NCI-H345 treated with DMSO at 0.1 percent for 48 hours (cell line): ENCODE results near the gene ZNF714.

ENCODE experiments used
- DNase-seq: peaks from one replicate; lab custom pipeline; 2025; ENCODE audit not compliant: unreplicated experiment; lab: John Stamatoyannopoulos, UW

ZNF714 gene

GRCh38 chr19:21082011-21082975 is at the start of gene ZNF714:
ZNF714 (plus strand) TSS chr19:21082203; CDS start chr19:21098269, 16,066 bp downstream.
- peak; percentile 86 for DNase-seq

- DNase-seq = no peak
Measured at GRCh38 chr19:21045028-21045427, 37.0 kb upstream of the ZNF714 start.

- no peak for DNase-seq
Measured at GRCh38 chr19:21046489-21046888, 35.5 kb upstream of the ZNF714 start.

GRCh38 chr19:21047716-21048115 is 34.3 kb upstream of the ZNF714 start:
- DNase-seq = no peak

GRCh38 chr19:21052902-21053301 is 29.1 kb upstream of the ZNF714 start:
- no peak for DNase-seq

- DNase-seq = no peak
Measured at GRCh38 chr19:21065336-21065735, 16.7 kb upstream of the ZNF714 start.

GRCh38 chr19:21084343-21084742 is 2.3 kb downstream of the ZNF714 start:
- no peak for DNase-seq

DNA sequence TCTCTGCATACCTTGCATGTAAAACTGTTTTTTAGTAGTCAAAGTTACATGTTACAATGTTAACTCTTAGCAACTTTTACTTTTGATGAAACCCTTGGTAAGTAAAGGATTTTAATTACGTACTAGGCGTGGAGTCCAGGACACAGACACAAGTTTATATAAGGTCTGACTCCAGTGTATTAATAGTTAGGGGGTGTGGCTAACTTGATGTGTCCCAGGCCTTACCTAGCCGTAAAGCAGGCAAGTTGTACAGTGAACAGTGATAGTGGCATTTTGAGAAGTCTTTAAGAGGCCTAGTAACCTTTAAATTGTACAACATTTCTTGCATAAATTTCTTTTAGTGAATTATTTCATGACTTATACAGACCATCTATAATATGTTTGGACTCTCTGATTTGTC is 5.9 kb downstream of the ZNF714 start:
- no peak for DNase-seq

DNA sequence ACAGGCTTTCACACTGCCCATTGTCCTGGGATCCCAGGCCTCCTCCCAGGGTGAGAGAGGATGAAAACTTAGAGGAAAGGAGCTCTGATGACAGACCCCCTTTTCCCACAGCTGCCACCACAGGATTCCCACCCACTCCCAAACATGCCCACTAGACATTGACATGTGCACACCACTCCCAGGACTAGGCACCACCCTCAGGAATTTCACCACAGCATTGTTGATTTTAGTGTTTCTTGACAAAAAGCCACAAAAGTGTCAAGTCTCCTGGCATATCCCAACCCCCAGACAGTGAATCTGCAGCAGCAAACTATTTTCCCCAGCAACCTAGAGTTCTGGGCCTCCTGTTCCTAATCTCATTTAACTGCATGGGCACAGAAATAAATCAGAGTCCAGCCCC is 10.1 kb downstream of the ZNF714 start:
- no peak for DNase-seq

GRCh38 chr19:21094347-21095025 is 12.5 kb downstream of the ZNF714 start:
- no peak for DNase-seq

DNA sequence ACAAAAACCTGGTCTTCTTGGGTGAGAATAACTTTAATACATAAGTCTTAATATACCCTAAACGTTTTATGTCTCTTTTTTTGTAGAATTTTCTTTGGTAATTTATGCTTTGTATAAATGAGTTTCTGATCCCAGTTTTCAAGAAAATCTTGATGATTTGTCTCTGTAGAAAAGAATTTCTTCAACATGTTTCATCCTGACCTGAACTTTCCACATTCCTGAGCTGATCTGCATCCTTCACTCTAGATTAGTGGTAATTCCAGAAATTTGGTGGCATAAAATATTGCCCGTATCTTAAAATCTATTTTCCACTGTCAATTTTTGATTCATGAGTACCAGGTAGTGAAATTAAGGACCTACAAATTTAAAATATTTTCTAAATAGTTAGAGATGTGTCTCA is 16.3 kb downstream of the ZNF714 start:
- DNase-seq = no peak

- no peak for DNase-seq
Measured at GRCh38 chr19:21101521-21102242, 19.7 kb downstream of the ZNF714 start.

- no peak for DNase-seq
Measured at GRCh38 chr19:21109116-21109515, 27.1 kb downstream of the ZNF714 start.

DNA sequence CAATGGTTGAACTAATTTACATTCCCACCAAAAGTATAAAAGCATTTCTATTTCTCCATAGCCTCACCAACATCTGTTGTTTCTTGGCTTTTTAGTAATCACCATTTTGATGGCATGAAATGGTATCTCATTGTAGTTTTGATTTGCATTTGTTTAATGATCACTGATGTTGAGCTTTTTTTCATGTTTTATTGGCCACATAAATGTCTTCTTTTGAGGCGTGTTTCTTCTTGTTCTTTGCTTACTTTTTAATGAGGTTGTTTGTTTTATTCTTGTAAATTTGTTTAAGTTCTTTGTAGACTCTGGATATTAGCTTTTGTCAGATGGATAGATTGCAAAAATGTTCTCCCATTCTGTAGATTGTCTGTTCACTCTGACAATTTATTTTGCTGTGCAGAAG is 28.2 kb downstream of the ZNF714 start:
- DNase-seq = no peak

- DNase-seq = no peak
Measured at GRCh38 chr19:21115430-21115829, 33.4 kb downstream of the ZNF714 start.

GRCh38 chr19:21117041-21117907 is 35.3 kb downstream of the ZNF714 start:
- no peak for DNase-seq

- DNase-seq = no peak
Measured at GRCh38 chr19:21126078-21126477, 44.1 kb downstream of the ZNF714 start.

- DNase-seq = no peak
Measured at GRCh38 chr19:21127001-21127400, 45.0 kb downstream of the ZNF714 start.

- no peak for DNase-seq
Measured at GRCh38 chr19:21127898-21128297, 45.9 kb downstream of the ZNF714 start.

GRCh38 chr19:21128901-21129698 is 47.1 kb downstream of the ZNF714 start:
- DNase-seq = no peak
